ENCODE data around the gene NUDCD3. TPM values are rescaled to one million over a fixed set of nuclear protein-coding genes. Genes with fewer than 3 reads are reported as not detected.

Gene NUDCD3
- total RNA-seq, 1 experiment from 2014 or later: 71.9 TPM

- H3K9me3 ChIP-seq (ENCODE audit: control insufficient read depth, low read depth, low read length): no peaks in the 10 kb centered on the region
- no peak overlapping the region for H2BK120ac ChIP-seq (ENCODE audit: low read depth, low read length, poor library complexity, severe bottlenecking)
- H3K27ac ChIP-seq (ENCODE audit: insufficient read length, low read depth, low read length): no peak overlapping the region
- no peaks in the 10 kb centered on the region for H3K79me1 ChIP-seq (ENCODE audit: insufficient read depth, low read depth, low read length, poor library complexity, severe bottlenecking)
- H4K5ac ChIP-seq (ENCODE audit: insufficient read length, low read depth, low read length): no peak overlapping the region
- H3K4ac ChIP-seq (ENCODE audit: low read depth, low read length): no peak overlapping the region
- Mint-ChIP-seq H3K4me1 (no peaks in the 10 kb centered on the region), H3K9me3 (no peaks in the 10 kb centered on the region), H3K4me3 (no peak overlapping the region), H3K27me3 (ENCODE audit: low read depth) (peaks cover 8% of the 10 kb centered on the region), H3K27ac (no peak overlapping the region), H3K36me3 (ENCODE audit: insufficient read depth in 1 of 3, low read depth in 3 of 3) (no peaks in the 10 kb centered on the region)
- H2BK12ac ChIP-seq (ENCODE audit: insufficient read length, low read depth, low read length): no peak overlapping the region
- H2BK20ac ChIP-seq (ENCODE audit: low read depth, low read length, poor library complexity, severe bottlenecking): no peak overlapping the region
- no peak overlapping the region for H2BK5ac ChIP-seq (ENCODE audit: insufficient read length, low read length)
- no peak overlapping the region for H3K9ac ChIP-seq (ENCODE audit: extremely low read depth, insufficient read length, low read length)
- no peak for DNase-seq
- H3K56ac ChIP-seq (ENCODE audit: insufficient read length, low read depth, low read length): no peak overlapping the region
- H2AFZ ChIP-seq (ENCODE audit: low read length): no peak overlapping the region
- H3K14ac ChIP-seq (ENCODE audit: insufficient read depth, low read length): no peak overlapping the region
- H4K91ac ChIP-seq (ENCODE audit: insufficient read length, low read depth, low read length): no peak overlapping the region
- no peak overlapping the region for H3K23ac ChIP-seq (ENCODE audit: insufficient read length, low read depth, low read length)
- H3T11ph ChIP-seq (ENCODE audit: low read length): no peak overlapping the region
- no peaks in the 10 kb centered on the region for H3K79me2 ChIP-seq (ENCODE audit: insufficient read depth, low read length)
- H3K23me2 ChIP-seq (ENCODE audit: insufficient read length, low read depth, low read length, poor library complexity, severe bottlenecking): no peaks in the 10 kb centered on the region
- no peak overlapping the region for H2AK5ac ChIP-seq (ENCODE audit: insufficient read length, low read length)
- no peak overlapping the region for H2BK15ac ChIP-seq (ENCODE audit: low read depth, low read length)
- H4K20me1 ChIP-seq (ENCODE audit: control insufficient read depth, insufficient read depth, insufficient read length): no peaks in the 10 kb centered on the region
- no peak overlapping the region for H3K18ac ChIP-seq (ENCODE audit: insufficient read length, low read depth, low read length)
- no peak overlapping the region for H4K8ac ChIP-seq (replicated peaks; ENCODE audit: insufficient read length, low read depth, low read length)
- no CpG with 5 or more reads among the region's 5 CpGs for WGBS (ENCODE audit: extremely low coverage, insufficient read length, low lambda C conversion rate)
- TF ChIP-seq CTCF (conservative IDR thresholded peaks at IDR 0.05): no peak
- peaks cover 2% of the 10 kb centered on the region; the same call in 1 of the 2 replicates for H3K4me1 ChIP-seq (ENCODE audit: insufficient read depth, low read length)
- H3K27me3 ChIP-seq (ENCODE audit: insufficient read depth, low read length): no peaks in the 10 kb centered on the region
- no peak overlapping the region for H3K4me2 ChIP-seq (ENCODE audit: insufficient read depth, insufficient read length, low read length)
Observed at GRCh38 chr7:44497155-44498027, 6.9 kb upstream of the NUDCD3 start.

Data from H9 (cell line).